NB4 (cell line): ENCODE results near the gene CRADD.

ENCODE experiments used
- CTCF ChIP-seq: IDR thresholded peaks from one replicate; pipeline ENCODE4 v1.5.1; 2012; ENCODE audit warnings: low read depth, low read length
- MAX ChIP-seq: IDR thresholded peaks from 2 replicates; pipeline ENCODE4 v1.6.1; 2011; ENCODE audit warnings: low read depth, low read length
- MYC ChIP-seq: IDR thresholded peaks from 2 replicates; pipeline ENCODE4 v1.6.1; 2011; ENCODE audit warnings: low read depth, low read length
- POLR2A ChIP-seq: IDR thresholded peaks from 2 replicates; pipeline ENCODE4 v1.6.1; 2011; ENCODE audit warnings: mild to moderate bottlenecking; ENCODE audit not compliant: insufficient read length; ENCODE audit errors: extremely low read depth

GRCh38 chr12:93860668-93861373, 183.6 kb downstream of the CRADD start:
- no peak for TF ChIP-seq CTCF
- no peak for TF ChIP-seq MYC
- TF ChIP-seq POLR2A = no peak
- TF ChIP-seq MAX = no peak
